ENCODE data around the gene ECHDC3.

Gene ECHDC3

GRCh38 chr10:11810313-11810766 lies 68.2 kb downstream of the ECHDC3 start:
- DNase-seq: no peak

- no peak for DNase-seq
Observed at GRCh38 chr10:11810973-11811372, 68.8 kb downstream of the ECHDC3 start.

- DNase-seq: no peak
Observed at GRCh38 chr10:11813177-11813576, 71.0 kb downstream of the ECHDC3 start.
